Suppressor macrophage (primary cell): ENCODE data around the gene SND1.

ENCODE experiments used
- DNase-seq, 4 experiments: peaks; one replicate each; pipeline ENCODE4 v3.0.0-alpha.2; 2020 to 2022

SND1 gene

GRCh38 chr7:127974446-127975035 is 322.5 kb downstream of the SND1 start:
- DNase-seq = no peak

- no peak for DNase-seq
Observed at GRCh38 chr7:127976056-127976737, 324.2 kb downstream of the SND1 start.

GRCh38 chr7:127976738-127977120 is 324.7 kb downstream of the SND1 start:
- no peak for DNase-seq

GRCh38 chr7:127978421-127978820 is 326.4 kb downstream of the SND1 start:
- DNase-seq = no peak

- no peak for DNase-seq
Observed at GRCh38 chr7:127979113-127979727, 327.2 kb downstream of the SND1 start.

GRCh38 chr7:127979728-127980126 is 327.7 kb downstream of the SND1 start:
- DNase-seq = no peak

- DNase-seq = no peak
Observed at GRCh38 chr7:127980901-127981300, 328.9 kb downstream of the SND1 start.

GRCh38 chr7:127981965-127982364 is 330.0 kb downstream of the SND1 start:
- no peak for DNase-seq

GRCh38 chr7:127983804-127984332 is 331.9 kb downstream of the SND1 start:
- no peak for DNase-seq

GRCh38 chr7:127986581-127987521 is 334.9 kb downstream of the SND1 start:
- DNase-seq = no peak

- DNase-seq = no peak
Observed at GRCh38 chr7:127988751-127989150, 336.8 kb downstream of the SND1 start.

GRCh38 chr7:127993317-127993716 is 341.3 kb downstream of the SND1 start:
- DNase-seq = no peak

GRCh38 chr7:127993987-127994386 is 342.0 kb downstream of the SND1 start:
- DNase-seq = no peak

- no peak for DNase-seq
Observed at GRCh38 chr7:127995156-127995880, 343.3 kb downstream of the SND1 start.

GRCh38 chr7:127995881-127996215 is 343.9 kb downstream of the SND1 start:
- DNase-seq = no peak

GRCh38 chr7:127996253-127997071 is 344.5 kb downstream of the SND1 start:
- DNase-seq = no peak

- DNase-seq = no peak
Observed at GRCh38 chr7:127997226-127997922, 345.4 kb downstream of the SND1 start.

- peak; percentile 28 to 55 (median 52) for DNase-seq
Observed at GRCh38 chr7:127998671-127999070, 346.7 kb downstream of the SND1 start.

GRCh38 chr7:128000048-128000447 is 348.1 kb downstream of the SND1 start:
- DNase-seq = peak; percentile 31 to 69 (median 52)

GRCh38 chr7:128000854-128001265 is 348.9 kb downstream of the SND1 start:
- DNase-seq = no peak

- peak; percentile 21 to 64 (median 40) for DNase-seq
Observed at GRCh38 chr7:128003167-128003566, 351.2 kb downstream of the SND1 start.
